Esophagus squamous epithelium (tissue), 5 donors: ENCODE measurements around the gene SMIM35. TPM values are rescaled to one million over a fixed set of nuclear protein-coding genes. Genes with fewer than 3 reads are reported as not detected.

Experiments used
- DNase-seq: peaks from one replicate; lab custom pipeline; 2025; lab: John Stamatoyannopoulos, UW
- H3K27ac ChIP-seq, 4 donors: fragments of 200-600 bp; sonication (generic); one replicate each; pipeline ENCODE4 v1.5.1; 2016 to 2019; ENCODE audit warnings: mild to moderate bottlenecking in 1 of 4
- H3K27me3 ChIP-seq, 4 donors: fragments of 200-600 bp; sonication (generic); 1 replicate in 3 of 4; 2 replicates in 1 of 4; pipeline versions ENCODE4 v1.5.1 to v1.6.0; 2017 to 2021; ENCODE audit warnings: antibody characterized with exemption in 1 of 4
- H3K36me3 ChIP-seq, 3 donors: fragments of 200-600 bp; sonication (generic); one replicate each; pipeline ENCODE4 v1.5.1; 2016 to 2019
- H3K4me1 ChIP-seq, 3 donors: fragments of 200-600 bp; sonication (generic); one replicate each; pipeline ENCODE4 v1.5.1; 2017 to 2019
- H3K4me3 ChIP-seq, 4 donors: fragments of 200-600 bp; sonication (generic); 1 replicate in 3 of 4; 2 replicates in 1 of 4; pipeline ENCODE4 v1.5.1; 2016 to 2019; ENCODE audit warnings: mild to moderate bottlenecking in 2 of 4, moderate library complexity in 1 of 4
- H3K9me3 ChIP-seq, 3 donors: fragments of 200-600 bp; sonication (generic); one replicate each; pipeline ENCODE4 v1.5.1; 2016 to 2019
- CTCF ChIP-seq, 6 experiments: fragments of 450-650 bp in 4 of 6; fragments of 200-600 bp in 2 of 6; sonication (generic) in 2 of 6; IDR thresholded peaks; one replicate each; pipeline ENCODE4 v1.5.1; 2016 to 2019; ENCODE audit warnings: antibody characterized with exemption in 6 of 6, mild to moderate bottlenecking in 4 of 6, moderate library complexity in 4 of 6
- POLR2A ChIP-seq, 4 donors: fragments of 450-650 bp; IDR thresholded peaks; one replicate each; pipeline ENCODE4 v1.6.1; 2017; ENCODE audit warnings: antibody characterized with exemption in 4 of 4, mild to moderate bottlenecking in 4 of 4, moderate library complexity in 3 of 4
- WGBS, 2 donors: methylation state at CpG; one replicate each; pipeline ENCODE4 v1.1.5; 2018; 5-methylcytosine and 5-hydroxymethylcytosine counted together
- intact Hi-C: fragments of 100-400 bp; cut with DNase I; formaldehyde crosslinking; loops from one replicate; pipeline ENCODE4 v1.15.0; 2022
- total RNA-seq, 4 donors: library from RNA; depleted of rRNA; stranded (reverse); fragments of >200 nt; gene quantifications; one replicate each; pipeline ENCODE4 v1.1.0, GENCODE V29; 2016
- donor health status: DM: yes; HTN: yes; CAD: no.

The SMIM35 gene
- total RNA-seq, 4 donors from 2014 or later = not detected

DNA sequence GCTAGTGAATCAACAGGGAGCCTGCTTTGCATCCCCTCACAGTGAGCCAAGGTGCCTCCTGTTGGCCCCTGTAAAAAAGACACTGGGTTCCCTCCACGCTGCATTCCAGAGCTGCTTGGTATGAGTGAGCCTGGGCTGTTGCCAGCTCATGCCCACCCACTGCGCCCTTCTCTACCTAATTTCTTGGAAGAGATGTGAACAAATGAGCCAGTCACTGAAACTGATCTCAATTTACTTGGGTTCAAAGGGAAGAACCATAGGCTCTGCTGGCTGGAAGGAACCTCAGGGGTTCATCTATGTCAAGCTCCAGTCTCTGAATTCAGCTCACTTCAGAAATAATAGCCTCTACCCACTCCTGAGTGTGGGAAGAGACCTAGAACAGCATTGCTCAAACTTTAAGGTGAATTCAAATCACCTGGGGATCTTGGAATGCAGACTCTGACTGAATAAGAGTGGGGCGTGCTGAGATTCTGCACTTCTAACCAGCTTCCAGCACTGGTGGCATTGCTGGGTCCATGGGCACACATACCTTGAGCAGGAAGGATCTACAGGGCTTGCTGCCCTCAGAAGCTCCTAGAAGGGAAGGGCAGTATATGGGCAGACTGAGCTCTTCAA lies 15.2 kb downstream of the SMIM35 start:
- no peak overlapping the region for H3K4me3 ChIP-seq
- no peaks in the 10 kb centered on the region for H3K36me3 ChIP-seq
- H3K4me1 ChIP-seq = peaks cover 13 to 35% (median 21%) of the 10 kb centered on the region in 3 donors
- WGBS, 2 donors = 80 to 83% methylated on average over 2 of the region's 3 CpGs
- no peak for TF ChIP-seq POLR2A (IDR thresholded peaks at IDR 0.05)
- no peak for TF ChIP-seq CTCF (IDR thresholded peaks at IDR 0.05)
- intact Hi-C loops = no loop called here
- no peaks in the 10 kb centered on the region for H3K9me3 ChIP-seq
- H3K27me3 ChIP-seq = peaks cover 0 to 4% (median 0%) of the 10 kb centered on the region in 4 donors
- DNase-seq = no peak
- H3K27ac ChIP-seq = no peak overlapping the region

DNA sequence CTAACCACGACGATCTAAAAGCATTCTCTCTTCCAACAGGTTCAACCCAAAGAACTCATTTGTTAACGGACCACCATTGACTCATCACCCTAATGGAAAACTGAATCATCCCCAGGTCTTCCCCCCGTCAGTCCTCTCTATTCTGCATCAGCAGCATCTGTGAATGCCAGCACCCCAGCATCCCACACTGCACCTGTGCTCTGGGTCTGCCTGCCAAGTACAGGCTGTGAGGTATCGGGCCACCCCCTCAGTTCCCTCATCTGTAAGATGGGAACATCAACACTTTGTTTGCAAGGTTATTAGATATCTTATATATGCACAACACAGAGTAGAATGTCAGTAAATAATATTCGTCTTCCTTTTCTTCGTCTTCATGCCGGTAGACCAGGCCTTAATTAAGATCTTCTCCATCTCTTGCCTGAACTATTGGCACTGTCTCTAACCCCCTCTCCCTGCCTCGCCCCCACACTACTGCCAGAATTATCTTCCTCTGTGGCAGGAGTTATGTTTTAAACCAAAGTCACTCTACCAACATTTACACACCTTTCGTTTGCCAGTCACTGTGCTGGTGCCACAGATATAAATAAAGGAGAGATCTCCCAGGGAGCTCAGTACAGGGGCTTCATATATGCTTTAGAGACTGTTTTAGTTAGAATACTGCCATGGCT lies 17.7 kb downstream of the SMIM35 start:
- no peak for DNase-seq
- no peak overlapping the region for H3K4me3 ChIP-seq
- intact Hi-C loops = no loop called here
- peaks cover 0 to 20% (median 0%) of the 10 kb centered on the region in 3 donors for H3K4me1 ChIP-seq
- H3K9me3 ChIP-seq = no peaks in the 10 kb centered on the region
- no peaks in the 10 kb centered on the region for H3K36me3 ChIP-seq
- H3K27me3 ChIP-seq = peaks cover 0 to 4% (median 0%) of the 10 kb centered on the region in 4 donors
- WGBS, 2 donors = 89 to 91% methylated on average over 10 of the region's 10 CpGs
- H3K27ac ChIP-seq = no peak overlapping the region
- no peak for TF ChIP-seq CTCF (IDR thresholded peaks at IDR 0.05)
- TF ChIP-seq POLR2A (IDR thresholded peaks at IDR 0.05) = no peak

- DNase-seq = no peak
- Histone ChIP-seq H3K27ac (no peak overlapping the region), H3K4me1 (peaks cover 0 to 13% (median 0%) of the 10 kb centered on the region in 3 donors), H3K9me3 (no peaks in the 10 kb centered on the region), H3K27me3 (peaks cover 0 to 4% (median 0%) of the 10 kb centered on the region in 4 donors), H3K4me3 (no peak overlapping the region), H3K36me3 (no peaks in the 10 kb centered on the region)
- WGBS, 2 donors = 82 to 89% methylated on average over 14 to 20 of the region's 24 CpGs
- TF ChIP-seq POLR2A (IDR thresholded peaks at IDR 0.05) = no peak
- TF ChIP-seq CTCF (IDR thresholded peaks at IDR 0.05) = no peak
- intact Hi-C loops = no loop called here
Measured at GRCh38 chr11:118068206-118068944, 18.4 kb downstream of the SMIM35 start.

DNA sequence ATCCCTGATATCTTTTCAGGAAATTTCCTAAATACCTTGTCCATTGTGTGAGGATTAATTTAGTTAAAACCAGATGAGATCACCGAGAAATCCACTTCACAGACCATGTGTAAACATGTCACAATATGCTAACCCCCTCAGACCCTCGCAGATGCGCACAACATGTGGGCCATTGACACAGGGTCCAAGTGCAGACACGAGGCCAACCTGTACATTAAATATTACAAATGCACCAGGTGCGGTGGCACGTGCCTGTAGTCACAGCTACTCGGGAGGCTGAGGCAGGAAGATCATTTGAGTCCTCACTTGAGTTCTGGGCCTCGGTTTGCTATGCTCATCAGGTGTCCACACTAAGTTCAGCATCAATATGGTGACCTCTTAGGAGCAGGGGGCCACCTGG lies 19.8 kb downstream of the SMIM35 start:
- intact Hi-C loops = no loop called here
- Histone ChIP-seq H3K4me3 (no peak overlapping the region), H3K27ac (no peak overlapping the region), H3K9me3 (no peaks in the 10 kb centered on the region), H3K4me1 (peaks cover 0 to 10% (median 0%) of the 10 kb centered on the region in 3 donors), H3K36me3 (no peaks in the 10 kb centered on the region), H3K27me3 (peaks cover 0 to 4% (median 0%) of the 10 kb centered on the region in 4 donors)
- 51 to 75% methylated on average over 4 to 7 of the region's 8 CpGs for WGBS, 2 donors
- no peak for TF ChIP-seq CTCF (IDR thresholded peaks at IDR 0.05)
- no peak for DNase-seq

- TF ChIP-seq CTCF (IDR thresholded peaks at IDR 0.05) = no peak
- no peak for TF ChIP-seq POLR2A (IDR thresholded peaks at IDR 0.05)
- H3K36me3 ChIP-seq = no peaks in the 10 kb centered on the region
- H3K27ac ChIP-seq = no peak overlapping the region
- no peak overlapping the region for H3K4me3 ChIP-seq
- no peaks in the 10 kb centered on the region for H3K9me3 ChIP-seq
- H3K27me3 ChIP-seq = peaks cover 0 to 4% (median 0%) of the 10 kb centered on the region in 4 donors
- H3K4me1 ChIP-seq = peaks cover 0 to 16% (median 0%) of the 10 kb centered on the region in 3 donors
- 47 to 53% methylated on average over 3 of the region's 3 CpGs for WGBS, 2 donors
- DNase-seq = no peak
- intact Hi-C loops = no loop called here
Measured at GRCh38 chr11:118065384-118065783, 21.4 kb downstream of the SMIM35 start.
